GM19324 (cell line): ENCODE results near the gene AVEN.

Experiments
- ATAC-seq: cut with Tn5 transposase; IDR thresholded peaks from one replicate; pipeline ENCODE4 v1.9.1; 2021; ENCODE audit warnings: mild to moderate bottlenecking, moderate library complexity; ENCODE audit not compliant: unreplicated experiment, low FRiP score

Gene AVEN

DNA sequence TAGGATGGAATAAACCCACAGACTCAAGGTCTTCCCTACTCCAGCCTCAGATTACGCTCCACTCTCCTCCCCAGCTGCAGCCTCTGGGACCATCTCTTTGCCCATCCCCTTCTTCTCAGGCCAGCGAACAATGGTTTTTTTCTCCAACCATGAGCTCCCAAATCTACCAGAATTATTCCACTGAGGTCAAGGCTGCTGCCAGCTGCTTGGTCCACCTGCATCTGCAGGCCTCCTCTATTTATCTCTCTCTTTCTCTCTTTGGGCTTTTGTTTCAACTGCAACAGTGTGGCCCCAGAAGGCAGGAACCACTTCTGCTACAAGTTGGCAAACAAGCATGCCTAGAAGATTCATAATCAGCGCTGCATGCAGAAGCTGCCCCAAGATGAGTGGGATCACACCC is 51.6 kb downstream of the AVEN start:
- ATAC-seq = no peak

DNA sequence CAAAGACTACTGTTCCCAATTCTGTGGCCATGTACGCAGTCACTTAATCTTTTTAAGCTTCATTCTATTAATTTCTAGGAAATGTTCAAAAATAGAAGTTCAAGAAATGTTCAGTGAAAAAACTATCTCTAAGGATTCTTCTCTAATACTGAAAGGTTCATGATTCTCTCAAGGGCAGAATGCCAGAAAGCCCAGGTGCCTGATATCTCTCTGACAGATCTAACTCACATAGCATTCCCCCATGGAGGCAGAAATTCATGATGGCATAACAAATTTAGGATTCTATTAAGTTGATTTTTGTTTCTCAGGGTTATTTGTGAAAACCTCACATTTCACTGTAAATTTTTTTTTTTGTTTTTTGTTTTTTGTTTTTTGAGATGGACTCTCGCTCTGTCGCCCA is 53.3 kb downstream of the AVEN start:
- ATAC-seq = no peak

DNA sequence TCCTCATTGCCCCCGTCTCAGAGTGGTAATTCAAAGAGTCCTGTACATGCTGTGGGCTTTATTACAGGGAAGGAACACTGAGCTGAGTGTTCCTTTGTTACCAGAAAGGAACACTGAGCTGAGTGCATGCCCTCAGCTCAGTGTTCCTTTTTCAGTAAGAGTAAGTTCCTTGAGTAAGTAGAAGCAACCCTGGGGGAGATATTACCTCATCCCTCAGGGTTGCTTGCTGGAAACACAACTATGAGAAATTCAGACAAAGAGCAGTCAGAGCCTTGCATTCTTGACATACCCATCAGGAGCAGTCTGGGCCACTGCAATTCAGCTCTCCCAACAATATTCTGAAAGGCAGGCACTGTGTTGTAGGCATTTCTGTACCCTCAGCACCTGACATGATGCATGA is 53.7 kb downstream of the AVEN start:
- ATAC-seq = no peak

DNA sequence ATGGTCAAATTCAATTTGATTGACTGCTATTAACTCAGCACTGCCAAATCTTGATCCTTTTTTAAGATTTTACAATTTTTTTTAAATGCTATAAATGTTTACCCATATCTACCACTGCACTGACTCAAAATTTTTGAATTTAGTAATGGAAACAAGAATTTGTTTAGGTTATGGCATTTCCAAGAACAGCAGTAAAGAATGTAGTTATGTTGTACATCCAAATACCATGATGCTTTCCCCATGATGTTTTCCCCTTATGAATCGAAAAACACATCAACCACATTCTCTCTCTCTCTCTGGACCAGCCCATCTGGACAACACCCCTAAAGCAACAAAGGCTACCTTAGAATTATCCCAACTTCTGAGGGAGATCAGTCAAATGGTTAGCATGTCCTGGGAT is 56.5 kb downstream of the AVEN start:
- ATAC-seq = no peak

DNA sequence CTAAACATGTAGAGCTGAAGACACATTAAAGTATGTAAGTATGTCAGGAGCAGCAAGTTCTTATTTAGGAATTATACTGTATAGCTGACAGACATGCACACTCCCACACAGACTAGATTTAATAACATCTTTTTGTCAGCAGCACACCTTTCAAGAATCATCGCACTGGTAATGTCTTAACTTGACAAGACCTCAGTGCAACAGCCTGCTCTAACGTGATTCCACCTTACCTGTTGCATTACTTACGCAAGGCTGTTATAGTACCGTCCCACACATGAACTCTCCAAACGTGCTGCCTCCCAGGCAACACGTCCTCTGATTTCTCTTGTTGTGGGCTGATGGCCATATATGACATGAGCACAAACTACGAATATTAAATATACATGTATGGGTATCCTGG is 58.8 kb downstream of the AVEN start:
- no peak for ATAC-seq

DNA sequence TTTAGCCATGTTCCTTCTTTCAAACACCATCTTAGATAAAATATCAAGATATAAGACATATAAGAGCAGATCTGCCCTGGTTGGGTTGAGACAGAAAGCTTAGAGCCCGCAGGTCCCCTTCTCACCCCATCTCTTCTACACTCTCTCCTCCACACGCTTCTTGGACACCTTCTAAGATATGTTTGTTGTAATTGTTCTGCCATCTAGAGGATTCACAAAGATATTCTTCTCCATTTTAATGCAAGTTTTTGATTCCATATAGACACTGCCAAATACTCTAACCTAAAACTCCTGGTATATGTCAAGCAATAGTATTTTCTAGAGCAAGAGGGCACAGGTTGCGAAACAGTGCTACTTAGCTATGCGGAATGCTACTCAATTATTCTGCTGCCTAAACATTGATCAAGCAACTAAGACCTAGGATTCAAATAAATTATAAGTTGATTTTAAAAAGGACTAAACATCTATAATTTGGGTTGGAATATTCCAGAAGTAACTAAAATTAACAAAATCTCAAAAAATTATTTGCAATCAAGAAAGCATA is 63.9 kb downstream of the AVEN start:
- no peak for ATAC-seq

DNA sequence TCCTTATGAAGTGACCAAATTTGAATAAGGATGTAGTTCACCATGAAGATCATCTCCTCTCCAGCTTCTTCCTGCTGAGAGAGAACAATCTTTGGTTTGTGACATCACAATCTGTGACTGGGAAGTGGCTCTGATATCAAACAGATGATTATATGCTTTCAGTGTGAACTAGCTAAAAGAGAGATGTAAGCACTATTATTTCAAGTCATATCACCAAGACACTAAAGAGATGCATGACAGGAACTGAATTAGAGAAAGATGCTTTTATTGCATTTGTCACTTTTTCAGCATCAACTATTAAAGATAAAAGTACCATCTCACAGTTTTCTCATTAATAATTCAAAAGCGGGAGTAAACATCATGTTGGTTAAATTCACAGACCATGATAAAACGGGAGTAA is 67.2 kb downstream of the AVEN start:
- ATAC-seq = no peak

DNA sequence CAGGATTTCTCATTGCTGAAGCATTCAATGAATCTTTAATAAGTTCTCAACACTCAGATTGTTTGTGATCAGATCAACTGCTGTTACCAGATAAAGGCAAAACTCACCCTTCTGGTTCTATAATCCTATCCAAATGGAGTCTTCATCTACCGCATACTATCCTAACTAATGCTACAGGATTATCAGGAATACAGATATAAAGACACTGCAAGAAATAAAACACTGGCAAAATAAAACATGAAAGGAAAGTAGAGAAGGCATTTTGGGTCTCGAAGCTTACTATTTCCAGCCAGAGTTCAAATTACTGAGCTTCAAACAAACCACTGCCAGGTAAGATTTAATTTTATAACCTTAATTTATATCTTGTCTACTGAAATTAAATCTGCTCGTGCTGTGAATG is 70.2 kb downstream of the AVEN start:
- no peak for ATAC-seq

DNA sequence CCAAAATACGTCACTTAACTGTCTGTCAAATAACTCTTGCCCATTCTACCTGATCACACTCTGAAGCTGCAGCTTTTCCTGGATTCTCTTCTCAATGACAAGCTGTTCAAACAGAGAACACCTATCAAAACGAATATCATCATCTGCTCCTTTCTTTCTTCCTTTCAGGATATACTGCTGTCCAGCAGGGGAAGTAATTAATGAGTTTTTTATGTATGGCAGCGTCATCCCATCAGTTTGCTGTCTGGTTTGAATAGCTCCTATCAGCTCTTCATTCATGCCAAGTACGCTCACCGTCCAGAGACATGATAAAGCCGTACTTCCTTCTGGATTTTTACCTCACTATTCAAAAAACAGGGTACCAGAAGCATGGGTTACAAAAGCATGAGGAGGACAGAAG is 70.8 kb downstream of the AVEN start, which contains the start of gene CHRM5:
TSS of gene CHRM5 (plus strand) at position 274 of the 400 bp plus-strand sequence. CDS start 94,221 bp downstream, outside the sequence.
- no peak for ATAC-seq

DNA sequence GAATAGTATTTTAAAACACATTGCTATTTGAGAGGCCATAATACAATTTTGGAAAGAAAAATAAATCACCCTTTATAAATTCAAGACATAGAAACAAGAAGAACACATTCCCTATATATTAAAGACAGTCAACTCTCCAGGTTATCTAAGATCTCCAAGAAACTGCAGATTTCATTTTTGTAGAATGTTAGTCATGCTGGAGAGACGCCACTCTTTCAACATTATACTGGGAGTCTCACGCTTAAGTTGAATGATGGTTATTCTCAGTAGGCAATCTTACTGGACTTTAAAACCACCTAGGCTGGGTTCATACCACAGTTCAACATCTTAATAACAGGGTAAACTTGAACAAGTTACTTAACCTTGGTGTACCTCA is 74.4 kb downstream of the AVEN start:
- no peak for ATAC-seq

DNA sequence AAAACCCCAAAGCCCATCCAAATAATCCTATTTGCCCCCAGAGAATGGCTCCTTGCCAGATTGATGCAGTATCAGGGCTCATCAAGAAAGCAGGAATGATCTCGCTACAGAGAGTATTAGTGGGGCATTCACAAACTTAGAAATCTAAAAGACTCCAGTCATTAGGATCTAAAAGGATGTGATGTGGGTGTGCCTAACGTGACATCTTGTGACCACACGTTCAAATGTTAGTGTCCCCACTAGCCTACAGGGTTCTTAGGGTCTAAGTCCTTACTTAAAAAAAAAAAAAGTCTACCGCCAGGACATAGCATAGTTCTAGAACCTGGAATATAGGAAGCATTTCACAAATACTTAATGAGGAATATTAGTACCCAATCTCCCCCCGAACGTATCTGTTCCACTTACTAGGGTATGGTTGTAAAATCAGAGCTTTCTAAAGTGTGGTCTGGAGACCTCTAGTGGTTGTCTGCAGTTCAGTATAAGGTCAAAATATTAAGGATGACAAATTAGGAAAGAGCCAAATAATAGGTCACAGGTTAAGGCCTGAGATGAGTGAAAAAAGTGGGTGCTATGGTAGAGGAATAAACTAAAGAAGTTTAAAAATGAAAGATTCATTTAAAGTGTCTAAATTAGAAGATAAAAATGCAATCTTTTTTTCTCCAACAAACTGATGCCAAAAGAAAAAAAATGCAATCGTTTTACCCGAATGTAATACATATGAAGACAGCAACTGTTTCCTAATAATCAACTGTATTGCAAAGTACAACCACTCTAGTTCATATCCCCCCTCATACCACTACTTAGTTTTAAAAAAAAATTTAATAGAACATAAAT is 75.0 kb downstream of the AVEN start:
- ATAC-seq = no peak

DNA sequence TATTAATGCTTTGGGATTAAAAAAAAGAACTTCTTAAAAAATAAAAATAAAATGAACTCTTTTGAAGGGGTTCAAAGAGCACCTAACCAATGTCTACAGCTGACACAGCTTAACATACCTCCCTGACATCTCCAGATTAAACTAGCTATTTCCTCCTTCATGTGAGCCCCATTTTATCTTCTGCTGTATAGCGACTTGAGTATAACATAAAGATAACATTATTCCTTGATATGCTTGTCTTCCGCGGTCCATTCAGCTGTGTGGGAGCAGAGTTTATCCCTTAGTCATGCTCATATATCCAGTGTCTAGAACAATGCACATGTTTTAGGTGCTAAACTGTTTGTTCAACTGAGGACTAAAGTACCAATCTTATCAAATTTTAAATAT is 78.5 kb downstream of the AVEN start:
- no peak for ATAC-seq

DNA sequence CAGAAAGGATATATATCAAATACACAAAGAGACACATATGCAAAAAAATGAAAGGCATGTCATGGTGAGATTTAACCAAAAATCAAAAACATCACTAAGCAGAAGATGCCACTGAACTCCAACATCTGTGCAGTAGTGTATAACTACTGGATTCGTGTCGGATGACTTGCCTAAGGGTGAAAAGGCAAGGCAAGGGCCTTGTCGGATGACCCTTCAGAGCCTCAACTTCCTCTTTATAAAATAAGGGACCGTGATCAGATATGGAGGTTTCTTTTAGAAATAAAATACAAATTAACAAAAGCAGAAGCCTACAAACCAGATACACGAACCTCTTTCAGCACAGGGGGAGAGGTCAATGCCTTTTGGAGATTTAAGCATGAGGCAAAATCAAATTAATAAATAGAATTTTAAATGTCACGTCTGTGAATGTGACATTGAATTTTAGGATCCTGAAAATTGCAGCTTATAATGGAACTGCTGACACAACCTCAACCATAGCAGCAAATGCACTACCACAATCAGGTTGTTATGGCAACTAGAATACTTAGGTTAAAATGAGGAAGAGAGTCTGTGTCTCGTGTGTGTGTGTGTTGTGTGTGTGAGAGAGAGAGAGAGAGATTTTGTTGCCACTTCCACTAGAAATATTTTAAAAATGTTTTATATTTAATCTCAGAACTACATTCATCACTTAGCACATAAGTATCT is 79.0 kb downstream of the AVEN start:
- no peak for ATAC-seq

DNA sequence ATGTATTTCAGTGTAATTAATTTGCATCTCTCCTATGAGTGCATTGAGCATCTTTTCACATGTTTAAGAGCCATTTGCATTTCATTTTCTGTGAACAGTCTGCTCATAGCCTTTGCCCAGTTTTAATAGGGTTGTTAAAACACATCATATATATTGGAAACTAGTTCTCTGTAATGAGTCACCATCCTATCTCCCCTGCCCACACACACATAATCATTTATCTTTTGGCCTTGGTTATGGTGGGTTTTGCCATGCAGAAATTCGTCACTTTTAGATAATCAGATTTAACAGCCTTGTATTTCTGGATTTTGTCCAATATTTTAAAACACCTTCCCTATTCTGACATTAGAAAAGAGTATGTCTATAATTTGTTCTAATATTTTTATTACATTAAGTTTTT is 82.6 kb downstream of the AVEN start:
- ATAC-seq = no peak

DNA sequence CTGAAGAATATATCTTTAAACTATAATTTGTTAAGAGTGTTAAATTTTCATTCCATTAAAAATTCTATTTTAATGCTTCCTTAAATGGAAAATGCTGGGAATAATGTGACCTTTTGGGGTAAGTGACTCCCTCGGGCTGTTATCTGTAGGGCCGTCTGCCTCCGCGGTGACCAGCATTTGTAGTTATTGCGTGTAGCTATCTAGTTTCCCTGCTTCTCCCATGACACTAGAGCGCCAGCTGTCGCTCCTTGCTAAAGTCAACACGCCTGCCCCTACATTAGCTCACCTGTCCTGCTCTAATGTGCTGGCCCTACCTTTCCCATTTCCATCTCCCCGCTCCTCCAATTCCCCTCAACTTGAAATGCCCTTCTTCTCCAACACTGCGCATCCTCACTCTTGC is 83.1 kb downstream of the AVEN start:
- ATAC-seq = no peak

DNA sequence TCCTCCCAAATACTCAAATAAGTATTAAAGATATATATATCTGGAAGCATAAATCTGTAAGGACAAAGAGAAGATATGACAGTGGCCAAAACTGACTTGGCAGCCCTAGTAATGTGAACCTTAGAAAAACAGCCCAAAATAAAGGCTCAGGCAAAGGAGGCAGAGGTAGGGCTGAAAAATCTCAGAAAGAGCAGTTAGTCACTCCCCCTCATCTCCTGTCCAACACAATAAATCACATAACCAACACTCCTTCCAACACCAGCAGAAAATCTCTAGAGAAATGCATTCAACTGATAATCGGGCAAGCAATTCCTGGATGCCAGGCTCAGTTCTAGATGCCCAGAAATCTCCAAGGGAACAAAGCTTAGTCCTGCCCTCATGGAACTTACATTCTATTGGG is 92.9 kb downstream of the AVEN start:
- ATAC-seq = no peak

DNA sequence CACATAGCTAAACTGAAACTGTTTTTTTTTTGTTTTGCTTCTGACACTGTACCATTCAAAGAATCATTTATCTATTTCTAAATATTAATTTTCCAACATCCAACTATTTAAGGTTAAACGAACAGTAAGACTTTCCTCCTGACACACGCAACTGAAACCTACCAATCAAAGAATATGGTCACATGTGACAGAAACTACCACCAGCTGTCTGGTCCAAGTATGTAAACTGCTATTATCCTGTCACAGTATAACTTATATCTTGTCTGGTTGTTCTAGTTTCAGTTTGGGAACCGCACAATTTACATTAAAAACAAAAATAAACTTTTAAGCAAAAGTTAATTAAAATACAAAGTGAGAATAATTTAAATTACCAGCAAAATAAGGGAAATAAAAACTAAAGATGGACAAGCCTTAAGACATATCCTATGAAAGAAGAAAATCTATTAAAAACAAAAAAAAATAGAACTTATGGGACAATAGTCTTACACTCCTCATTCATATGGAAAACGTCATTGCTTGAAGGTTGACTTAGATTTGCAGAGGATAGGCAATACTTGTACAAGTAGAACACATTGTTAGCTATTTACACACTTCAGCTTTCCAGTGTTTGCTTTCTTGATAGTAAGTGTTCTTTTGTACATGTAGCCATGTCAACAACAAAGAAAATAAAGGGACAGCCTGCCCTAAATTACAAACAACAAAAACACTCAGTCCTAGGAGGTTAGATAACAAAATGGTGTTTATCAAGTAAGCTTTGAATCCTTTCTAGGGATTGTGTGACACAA is 97.5 kb downstream of the AVEN start:
- peak; percentile 57 for ATAC-seq

DNA sequence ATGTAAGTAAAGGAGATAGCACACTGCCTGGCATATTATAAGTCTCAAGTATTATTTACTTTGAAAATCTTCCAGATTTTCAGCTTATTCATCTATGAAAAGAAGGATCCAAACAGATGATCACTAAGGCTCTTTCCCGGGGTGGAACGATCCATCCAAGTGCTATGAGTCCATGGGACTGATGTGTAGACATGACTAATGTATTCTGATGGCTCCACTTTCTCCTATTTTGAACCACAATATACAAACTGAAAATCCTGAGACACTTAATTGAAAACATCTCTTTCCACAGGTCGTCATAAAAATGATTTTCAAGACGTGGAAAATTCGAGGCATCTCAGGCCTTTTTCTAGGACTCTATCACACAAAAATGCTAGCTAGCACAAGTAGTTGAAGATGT is 104.1 kb downstream of the AVEN start:
- ATAC-seq = no peak

DNA sequence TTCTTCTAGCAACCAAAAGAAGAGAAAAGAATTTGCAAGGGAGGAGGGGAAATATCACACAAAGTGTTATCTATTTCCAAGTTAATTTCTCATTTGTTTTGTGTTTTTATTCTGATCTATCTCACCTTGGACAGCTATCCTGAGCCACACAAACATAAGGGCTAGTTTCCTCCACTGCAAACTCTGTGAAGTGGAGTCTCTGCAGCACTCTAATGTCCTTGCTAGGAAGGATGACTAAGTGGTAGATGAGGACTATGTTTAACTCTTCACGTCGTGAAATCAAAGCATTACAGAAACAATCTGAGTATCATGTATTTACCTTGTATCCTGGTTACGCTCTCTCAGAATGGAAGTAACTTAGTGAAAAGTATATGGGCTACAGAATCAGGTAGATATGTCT is 104.6 kb downstream of the AVEN start:
- no peak for ATAC-seq

DNA sequence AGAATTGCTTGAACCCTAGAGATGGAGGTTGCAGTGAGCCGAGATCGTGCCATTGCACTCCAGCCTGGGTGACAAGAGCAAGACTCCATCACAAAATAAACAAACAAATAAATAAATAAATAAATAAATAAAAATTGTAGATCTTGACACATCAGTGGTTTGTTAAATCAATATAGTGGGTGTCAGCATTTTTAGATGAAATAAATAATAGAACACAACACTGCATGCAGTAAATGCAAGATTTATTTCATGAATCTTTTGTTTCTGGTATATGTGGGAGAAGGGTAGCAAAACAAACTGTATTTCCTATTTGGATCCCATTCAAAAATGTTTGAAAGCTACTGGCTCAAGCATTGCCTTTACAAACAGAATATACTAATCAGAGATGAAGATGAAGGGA is 106.3 kb downstream of the AVEN start:
- ATAC-seq = no peak

DNA sequence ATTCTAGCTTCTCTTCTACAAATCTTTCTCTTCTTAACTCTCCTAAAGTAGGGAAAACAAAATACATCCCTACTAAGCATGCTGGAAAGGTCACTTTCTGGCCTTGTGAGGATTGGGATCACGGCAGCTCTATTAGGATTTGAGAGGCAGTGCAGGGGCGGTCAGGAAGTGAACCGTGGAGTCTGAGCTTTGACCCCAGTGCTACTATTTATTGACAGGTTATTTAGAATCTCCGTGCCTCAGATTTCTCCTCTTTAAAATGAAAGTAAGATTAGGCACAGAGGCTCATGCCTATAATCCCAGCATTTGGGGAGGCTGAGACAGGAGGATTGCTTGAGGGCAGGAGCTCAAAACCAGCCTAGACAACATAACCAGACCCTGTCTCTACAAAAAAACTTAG is 112.7 kb downstream of the AVEN start:
- ATAC-seq = no peak
